Transverse colon (tissue), 4 donors: ENCODE data around the gene ZNF366. TPM values are rescaled to one million over a fixed set of nuclear protein-coding genes. Genes with fewer than 3 reads are reported as not detected.
A peak's percentile ranks its signal among the peaks of the same experiment; 100 is the strongest.

Experiments
- DNase-seq: peaks from one replicate; pipeline ENCODE4 v3.0.0-alpha.2; 2019
- H3K27ac ChIP-seq, 4 donors: fragments of 200-600 bp; sonication (generic); 2 replicates each; pipeline ENCODE4 v1.5.1; 2016 to 2018; ENCODE audit warnings: inconsistent platforms in 4 of 4
- H3K27me3 ChIP-seq: fragments of 200-600 bp; sonication (generic); 2 replicates; pipeline ENCODE4 v1.5.1; 2017; ENCODE audit warnings: inconsistent platforms
- H3K36me3 ChIP-seq, 4 donors: fragments of 200-600 bp; sonication (generic); 2 replicates each; pipeline ENCODE4 v1.5.1; 2017 to 2019; ENCODE audit warnings: inconsistent platforms in 4 of 4
- H3K4me1 ChIP-seq, 4 donors: fragments of 200-600 bp; sonication (generic); 2 replicates each; pipeline ENCODE4 v1.5.1; 2017 to 2020; ENCODE audit warnings: inconsistent platforms in 4 of 4
- H3K4me3 ChIP-seq, 4 donors: fragments of 200-600 bp; sonication (generic); 1 replicate in 1 of 4; 2 replicates in 3 of 4; pipeline versions ENCODE4 v1.5.1 to v1.6.1; 2017 to 2019; ENCODE audit warnings: inconsistent platforms in 4 of 4
- H3K9me3 ChIP-seq, 2 donors: fragments of 200-600 bp; sonication (generic); 2 replicates each; pipeline ENCODE4 v1.5.1; 2017 to 2019; ENCODE audit warnings: inconsistent platforms in 2 of 2
- CTCF ChIP-seq, 5 experiments: fragments of 200-600 bp in 3 of 5; fragments of 450-650 bp in 2 of 5; sonication (generic) in 3 of 5; IDR thresholded peaks; 1 replicate in 2 of 5; 2 replicates in 3 of 5; pipeline ENCODE4 v1.5.1; 2016 to 2017; ENCODE audit warnings: antibody characterized with exemption in 5 of 5, inconsistent platforms in 3 of 5, mild to moderate bottlenecking in 2 of 5, moderate library complexity in 1 of 5
- EP300 ChIP-seq: sonication (generic); formaldehyde crosslinking; IDR thresholded peaks from one replicate; pipeline ENCODE4 v1.6.1; 2017; ENCODE audit warnings: antibody characterized with exemption, low read depth
- POLR2A ChIP-seq: fragments of 450-650 bp; IDR thresholded peaks from one replicate; pipeline ENCODE4 v1.6.1; 2016; ENCODE audit warnings: antibody characterized with exemption, mild to moderate bottlenecking, moderate library complexity
- POLR2AphosphoS5 ChIP-seq, 3 donors: sonication (generic); formaldehyde crosslinking; IDR thresholded peaks; one replicate each; pipeline ENCODE4 v1.6.1; 2016; ENCODE audit warnings: antibody characterized with exemption in 3 of 3
- WGBS, 2 donors: methylation state at CpG; one replicate each; pipeline ENCODE4 v1.1.5; 2018; ENCODE audit warnings: low coverage in 1 of 2; 5-methylcytosine and 5-hydroxymethylcytosine counted together
- in situ Hi-C, 4 donors: fragments of 200-750 bp; cut with MboI; loops; one replicate each; pipeline versions ENCODE4 v1.15.0 to v1.15.1; 2017; ENCODE audit warnings: low sequenced_read_pairs in 3 of 4, low pct_ligation_motif_present in 1 of 4, low pct_unique_long_range_greater_than_20kb in 1 of 4
- intact Hi-C: fragments of 100-400 bp; cut with DNase I; formaldehyde crosslinking; loops from one replicate; pipeline ENCODE4 v1.15.1; 2023; ENCODE audit warnings: low total_unique reads
- total RNA-seq, 4 donors: library from RNA; depleted of rRNA; stranded (reverse); fragments of >200 nt; gene quantifications; one replicate each; pipeline ENCODE4 v1.1.0, GENCODE V29; 2016

ZNF366 gene
- total RNA-seq, 4 donors from 2014 or later, result 0.40 to 1.4 (median 0.72) TPM

GRCh38 chr5:72518001-72518683 is 10.9 kb upstream of the ZNF366 start:
- no peak for TF ChIP-seq EP300
- TF ChIP-seq CTCF (IDR thresholded peaks at IDR 0.05), result no peak
- no peak for TF ChIP-seq POLR2AphosphoS5 (IDR thresholded peaks at IDR 0.05)
- no peak for TF ChIP-seq POLR2A
- in situ Hi-C loops, result loop anchor here in 1 of 4 donors (5.0 kb wide), 1 partner anchor 141 kb away; no protein-coding TSS in a partner anchor
- H3K36me3 ChIP-seq, result no peaks in the 10 kb centered on the region
- intact Hi-C loops, result no loop called here
- H3K4me1 ChIP-seq, result no peaks in the 10 kb centered on the region
- peak; percentile 33 for DNase-seq
- H3K27ac ChIP-seq, result peak overlapping the region in 1 of 4 donors; percentile 17
- peaks cover 0 to 8% of the 10 kb centered on the region in 2 donors for H3K9me3 ChIP-seq
- WGBS, 2 donors, result 46 to 73% methylated on average over 2 to 12 of the region's 12 CpGs
- no peaks in the 10 kb centered on the region for H3K27me3 ChIP-seq
- no peak overlapping the region for H3K4me3 ChIP-seq

GRCh38 chr5:72516916-72517315 is 9.7 kb upstream of the ZNF366 start:
- Histone ChIP-seq H3K27ac (no peak overlapping the region), H3K27me3 (no peaks in the 10 kb centered on the region), H3K4me1 (peaks cover 0 to 1% (median 0%) of the 10 kb centered on the region in 4 donors), H3K9me3 (peaks cover 0 to 8% of the 10 kb centered on the region in 2 donors), H3K36me3 (no peaks in the 10 kb centered on the region), H3K4me3 (no peak overlapping the region)
- in situ Hi-C loops, result loop anchor here in 1 of 4 donors (5.0 kb wide), 1 partner anchor 140 kb away; no protein-coding TSS in a partner anchor
- DNase-seq, result no peak
- intact Hi-C loops, result no loop called here
- TF ChIP-seq POLR2A (no peak), EP300 (no peak), POLR2AphosphoS5 (IDR thresholded peaks at IDR 0.05) (no peak), CTCF (IDR thresholded peaks at IDR 0.05) (no peak)
- WGBS, 2 donors, result 92 to 100% methylated on average over 2 of the region's 2 CpGs

- DNase-seq, result no peak
- 87 to 92% methylated on average over 2 to 5 of the region's 5 CpGs for WGBS, 2 donors
- Histone ChIP-seq H3K4me1 (peaks cover 0 to 16% (median 7%) of the 10 kb centered on the region in 4 donors), H3K27me3 (no peaks in the 10 kb centered on the region), H3K9me3 (peaks cover 0 to 7% of the 10 kb centered on the region in 2 donors), H3K36me3 (no peaks in the 10 kb centered on the region), H3K4me3 (no peak overlapping the region), H3K27ac (no peak overlapping the region)
- intact Hi-C loops (no loop called here), in situ Hi-C loops (loop anchor here in 1 of 4 donors (5.0 kb wide), 1 partner anchor 138 kb away; no protein-coding TSS in a partner anchor)
- TF ChIP-seq POLR2A, result no peak
- TF ChIP-seq POLR2AphosphoS5 (IDR thresholded peaks at IDR 0.05), result no peak
- TF ChIP-seq EP300, result no peak
- no peak for TF ChIP-seq CTCF (IDR thresholded peaks at IDR 0.05)
Observed at GRCh38 chr5:72515211-72515610, 8.0 kb upstream of the ZNF366 start.

GRCh38 chr5:72512593-72512860 is 5.3 kb upstream of the ZNF366 start:
- Histone ChIP-seq H3K4me1 (peaks cover 6 to 33% (median 18%) of the 10 kb centered on the region in 4 donors), H3K4me3 (no peak overlapping the region), H3K27me3 (no peaks in the 10 kb centered on the region), H3K27ac (no peak overlapping the region), H3K9me3 (no peaks in the 10 kb centered on the region), H3K36me3 (no peaks in the 10 kb centered on the region)
- in situ Hi-C loops, result no loop called here
- intact Hi-C loops, result no loop called here
- no peak for TF ChIP-seq EP300
- no peak for TF ChIP-seq POLR2AphosphoS5 (IDR thresholded peaks at IDR 0.05)
- no peak for TF ChIP-seq CTCF (IDR thresholded peaks at IDR 0.05)
- TF ChIP-seq POLR2A, result no peak
- DNase-seq, result no peak
